ENCODE measurements around the gene C1S.
"Not testable (repeated sequence)": the region's sequence is repeated elsewhere in the genome, so short reads cannot be mapped to it uniquely, and the experiment has no call there.

C1S gene

GRCh38 chr12:7034464-7034863 is 26.1 kb upstream of the C1S start:
- H3K27ac ChIP-seq, result no peak overlapping the region
- no peak for TF ChIP-seq CTCF (IDR thresholded peaks at IDR 0.05)
- no peak for TF ChIP-seq ZFX (IDR thresholded peaks at IDR 0.05; ENCODE audit: borderline replicate concordance)

- TF ChIP-seq ZFX (IDR thresholded peaks at IDR 0.05; ENCODE audit: borderline replicate concordance) (no peak), CTCF (IDR thresholded peaks at IDR 0.05) (no peak)
- no peak overlapping the region for H3K27ac ChIP-seq
These were observed 25.1 kb upstream of the C1S start for GRCh38 chr12:7035463-7035862.

GRCh38 chr12:7037411-7037810 is 23.1 kb upstream of the C1S start:
- H3K27ac ChIP-seq, result not testable (repeated sequence)

GRCh38 chr12:7038591-7038990 is 21.9 kb upstream of the C1S start:
- TF ChIP-seq ZFX (IDR thresholded peaks at IDR 0.05; ENCODE audit: borderline replicate concordance) (no peak), CTCF (IDR thresholded peaks at IDR 0.05) (no peak)
- no peak overlapping the region for H3K27ac ChIP-seq

GRCh38 chr12:7039403-7039802 is 21.1 kb upstream of the C1S start:
- TF ChIP-seq CTCF (IDR thresholded peaks at IDR 0.05), result no peak
- no peak for TF ChIP-seq ZFX (IDR thresholded peaks at IDR 0.05; ENCODE audit: borderline replicate concordance)
- no peak overlapping the region for H3K27ac ChIP-seq

GRCh38 chr12:7042842-7043241 is 17.7 kb upstream of the C1S start:
- no peak overlapping the region for H3K27ac ChIP-seq
- TF ChIP-seq CTCF (IDR thresholded peaks at IDR 0.05), result peak; percentile 73
- TF ChIP-seq ZFX (IDR thresholded peaks at IDR 0.05; ENCODE audit: borderline replicate concordance), result no peak

- no peak overlapping the region for H3K27ac ChIP-seq
- TF ChIP-seq ZFX (IDR thresholded peaks at IDR 0.05; ENCODE audit: borderline replicate concordance) (no peak), CTCF (IDR thresholded peaks at IDR 0.05) (no peak)
These were observed 14.6 kb upstream of the C1S start for GRCh38 chr12:7045913-7046312.

- no peak overlapping the region for H3K27ac ChIP-seq
- TF ChIP-seq CTCF (IDR thresholded peaks at IDR 0.05) (no peak), ZFX (IDR thresholded peaks at IDR 0.05; ENCODE audit: borderline replicate concordance) (no peak)
These were observed 14.0 kb upstream of the C1S start for GRCh38 chr12:7046383-7047105.

Data from 22Rv1 (cell line).